ENCODE data around the gene AGGF1.

GRCh38 chr5:77095189-77095588 lies 65.0 kb downstream of the AGGF1 start:
- TF ChIP-seq POLR2A (IDR thresholded peaks at IDR 0.05) (no peak), POLR2AphosphoS5 (IDR thresholded peaks at IDR 0.05) (no peak)

Measured in gastroesophageal sphincter (tissue), 2 donors.